SK-N-SH treated with all-trans-retinoic acid at 6 μM for 48 hours (cell line): Measurements from ENCODE around the gene WDR7.

Experiments used
- ATAC-seq: fragments of 200-7000 bp; cut with Tn5 transposase; 3 replicates; pipeline ENCODE4 v1.9.1; 2020; ENCODE audit warnings: mild to moderate bottlenecking, moderate library complexity
- ARNTL ChIP-seq: fragments of 450-650 bp; formaldehyde crosslinking; IDR thresholded peaks from 2 replicates; pipeline ENCODE4 v1.5.0; 2020; ENCODE audit warnings: low read depth, mild to moderate bottlenecking, moderate library complexity, borderline replicate concordance
- BACH2 ChIP-seq: fragments of 250-450 bp; sonication (Bioruptor Pico); IDR thresholded peaks from 2 replicates; pipeline ENCODE4 v1.9.0; 2021; ENCODE audit warnings: mild to moderate bottlenecking, borderline replicate concordance
- CSDC2 ChIP-seq: fragments of 250-450 bp; sonication (Bioruptor Pico); IDR thresholded peaks from 2 replicates; pipeline ENCODE4 v1.5.0; 2020; ENCODE audit warnings: mild to moderate bottlenecking, moderate library complexity
- CSRNP3 ChIP-seq: fragments of 250-450 bp; sonication (Bioruptor Pico); IDR thresholded peaks from 2 replicates; pipeline ENCODE4 v1.5.1; 2021; ENCODE audit warnings: mild to moderate bottlenecking, moderate library complexity
- ESRRG ChIP-seq: fragments of 250-450 bp; sonication (Bioruptor Pico); IDR thresholded peaks from 2 replicates; pipeline ENCODE4 v1.6.1; 2021; ENCODE audit warnings: mild to moderate bottlenecking
- GLIS3 ChIP-seq: fragments of 250-450 bp; sonication (Bioruptor Pico); IDR thresholded peaks from 2 replicates; pipeline ENCODE4 v1.5.0; 2020; ENCODE audit warnings: mild to moderate bottlenecking, moderate library complexity
- ISL1 ChIP-seq: fragments of 250-450 bp; sonication (Bioruptor Pico); IDR thresholded peaks from 2 replicates; pipeline ENCODE4 v2.1.2; 2022; ENCODE audit warnings: mild to moderate bottlenecking, moderate library complexity
- OSR1 ChIP-seq: fragments of 250-450 bp; sonication (Bioruptor Pico); IDR thresholded peaks from 2 replicates; pipeline ENCODE4 v1.8.0; 2022; ENCODE audit warnings: moderate library complexity, mild to moderate bottlenecking, inconsistent platforms
- PATZ1 ChIP-seq: fragments of 250-450 bp; sonication (Bioruptor Pico); IDR thresholded peaks from 2 replicates; pipeline ENCODE4 v1.8.0; 2020; ENCODE audit warnings: mild to moderate bottlenecking, moderate library complexity, borderline replicate concordance
- RARB ChIP-seq: fragments of 250-450 bp; sonication (Bioruptor Pico); IDR thresholded peaks from 2 replicates; pipeline ENCODE4 v1.8.0; 2021; ENCODE audit warnings: mild to moderate bottlenecking, moderate library complexity
- SNAI2 ChIP-seq: fragments of 250-450 bp; sonication (Bioruptor Pico); IDR thresholded peaks from 2 replicates; pipeline ENCODE4 v1.5.0; 2020; ENCODE audit warnings: mild to moderate bottlenecking, moderate library complexity
- TCF4 ChIP-seq: fragments of 250-450 bp; sonication (Bioruptor Pico); IDR thresholded peaks from 2 replicates; pipeline ENCODE4 v1.8.0; 2021; ENCODE audit warnings: mild to moderate bottlenecking, moderate library complexity, borderline replicate concordance
- ZC3H10 ChIP-seq: fragments of 250-450 bp; sonication (Bioruptor Pico); IDR thresholded peaks from 2 replicates; pipeline ENCODE4 v1.5.1; 2021; ENCODE audit warnings: mild to moderate bottlenecking, moderate library complexity
- ZFP30 ChIP-seq: fragments of 450-650 bp; formaldehyde crosslinking; IDR thresholded peaks from 2 replicates; pipeline ENCODE4 v1.5.0; 2022; ENCODE audit warnings: mild to moderate bottlenecking, moderate library complexity
- ZNF565 ChIP-seq: fragments of 450-650 bp; formaldehyde crosslinking; conservative IDR thresholded peaks from 2 replicates; pipeline ENCODE4 v1.5.0; 2020; ENCODE audit warnings: low read depth, mild to moderate bottlenecking, moderate library complexity
- ZNF70 ChIP-seq: fragments of 450-650 bp; formaldehyde crosslinking; IDR thresholded peaks from 2 replicates; pipeline ENCODE4 v1.5.0; 2020; ENCODE audit warnings: mild to moderate bottlenecking, moderate library complexity
- ZNF8 ChIP-seq: fragments of 450-650 bp; formaldehyde crosslinking; IDR thresholded peaks from 2 replicates; pipeline ENCODE4 v1.5.0; 2020; ENCODE audit warnings: mild to moderate bottlenecking, moderate library complexity
- TF ChIP-seq, protein P1 (sequence below): fragments of 250-450 bp; sonication (Bioruptor Pico); IDR thresholded peaks from 2 replicates; pipeline ENCODE4 v1.5.1; 2020; ENCODE audit warnings: low read depth, mild to moderate bottlenecking, moderate library complexity
- TF ChIP-seq, protein P2 (sequence below): fragments of 250-450 bp; sonication (Bioruptor Pico); IDR thresholded peaks from 2 replicates; pipeline ENCODE4 v1.8.0; 2021; ENCODE audit warnings: low read depth, mild to moderate bottlenecking, moderate library complexity, borderline replicate concordance
- TF ChIP-seq, protein P3 (sequence below): fragments of 250-450 bp; sonication (Bioruptor Pico); IDR thresholded peaks from 2 replicates; pipeline ENCODE4 v1.5.0; 2020; ENCODE audit warnings: mild to moderate bottlenecking, moderate library complexity

Gene WDR7

GRCh38 chr18:57052759-57053158 is 401.6 kb downstream of the WDR7 start:
- TF ChIP-seq GLIS3 (CRISPR knock-in tag) (no peak), ZNF70 (CRISPR knock-in tag) (no peak), TCF4 (CRISPR knock-in tag) (no peak), RARB (CRISPR knock-in tag) (no peak), BACH2 (CRISPR knock-in tag) (no peak), ZNF8 (CRISPR knock-in tag) (no peak), CSDC2 (no peak)
- TF ChIP-seq, protein P1, sequence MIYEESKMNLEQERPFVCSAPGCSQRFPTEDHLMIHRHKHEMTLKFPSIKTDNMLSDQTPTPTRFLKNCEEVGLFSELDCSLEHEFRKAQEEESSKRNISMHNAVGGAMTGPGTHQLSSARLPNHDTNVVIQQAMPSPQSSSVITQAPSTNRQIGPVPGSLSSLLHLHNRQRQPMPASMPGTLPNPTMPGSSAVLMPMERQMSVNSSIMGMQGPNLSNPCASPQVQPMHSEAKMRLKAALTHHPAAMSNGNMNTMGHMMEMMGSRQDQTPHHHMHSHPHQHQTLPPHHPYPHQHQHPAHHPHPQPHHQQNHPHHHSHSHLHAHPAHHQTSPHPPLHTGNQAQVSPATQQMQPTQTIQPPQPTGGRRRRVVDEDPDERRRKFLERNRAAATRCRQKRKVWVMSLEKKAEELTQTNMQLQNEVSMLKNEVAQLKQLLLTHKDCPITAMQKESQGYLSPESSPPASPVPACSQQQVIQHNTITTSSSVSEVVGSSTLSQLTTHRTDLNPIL, result no peak
- ATAC-seq, result no peak

DNA sequence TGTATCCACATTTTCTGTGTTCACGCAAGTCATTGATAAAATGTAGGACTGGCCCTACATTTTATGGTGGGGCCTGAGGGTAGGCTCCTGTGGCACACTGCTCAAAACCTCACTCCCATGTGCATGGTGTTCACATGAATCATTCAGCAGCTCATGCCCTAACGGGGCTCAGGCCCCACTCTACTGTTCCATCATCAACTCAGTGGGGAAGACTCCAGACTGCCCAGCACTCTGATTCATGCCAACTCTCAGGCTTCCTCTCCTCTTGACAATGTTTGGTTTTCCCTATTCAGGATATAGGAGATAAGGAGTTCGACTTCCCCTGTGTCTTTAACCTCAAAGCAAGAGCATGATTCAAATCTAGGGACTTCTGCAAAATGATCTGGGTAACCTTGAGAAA is 403.7 kb downstream of the WDR7 start:
- no peak for ATAC-seq
- TF ChIP-seq, protein P2, sequence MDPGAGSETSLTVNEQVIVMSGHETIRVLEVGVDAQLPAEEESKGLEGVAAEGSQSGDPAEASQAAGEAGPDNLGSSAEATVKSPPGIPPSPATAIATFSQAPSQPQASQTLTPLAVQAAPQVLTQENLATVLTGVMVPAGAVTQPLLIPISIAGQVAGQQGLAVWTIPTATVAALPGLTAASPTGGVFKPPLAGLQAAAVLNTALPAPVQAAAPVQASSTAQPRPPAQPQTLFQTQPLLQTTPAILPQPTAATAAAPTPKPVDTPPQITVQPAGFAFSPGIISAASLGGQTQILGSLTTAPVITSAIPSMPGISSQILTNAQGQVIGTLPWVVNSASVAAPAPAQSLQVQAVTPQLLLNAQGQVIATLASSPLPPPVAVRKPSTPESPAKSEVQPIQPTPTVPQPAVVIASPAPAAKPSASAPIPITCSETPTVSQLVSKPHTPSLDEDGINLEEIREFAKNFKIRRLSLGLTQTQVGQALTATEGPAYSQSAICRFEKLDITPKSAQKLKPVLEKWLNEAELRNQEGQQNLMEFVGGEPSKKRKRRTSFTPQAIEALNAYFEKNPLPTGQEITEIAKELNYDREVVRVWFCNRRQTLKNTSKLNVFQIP (CRISPR knock-in tag), result no peak
- TF ChIP-seq SNAI2 (CRISPR knock-in tag) (no peak), PATZ1 (CRISPR knock-in tag) (no peak), CSRNP3 (CRISPR knock-in tag) (no peak), ZFP30 (CRISPR knock-in tag) (no peak), GLIS3 (CRISPR knock-in tag) (no peak), ZNF70 (CRISPR knock-in tag) (no peak), ISL1 (no peak), TCF4 (CRISPR knock-in tag) (no peak), ZNF565 (CRISPR knock-in tag) (no peak), ARNTL (CRISPR knock-in tag) (no peak), CSDC2 (no peak), ZNF8 (CRISPR knock-in tag) (no peak), BACH2 (CRISPR knock-in tag) (no peak), RARB (CRISPR knock-in tag) (no peak), ZC3H10 (CRISPR knock-in tag) (no peak)
- TF ChIP-seq, protein P3, sequence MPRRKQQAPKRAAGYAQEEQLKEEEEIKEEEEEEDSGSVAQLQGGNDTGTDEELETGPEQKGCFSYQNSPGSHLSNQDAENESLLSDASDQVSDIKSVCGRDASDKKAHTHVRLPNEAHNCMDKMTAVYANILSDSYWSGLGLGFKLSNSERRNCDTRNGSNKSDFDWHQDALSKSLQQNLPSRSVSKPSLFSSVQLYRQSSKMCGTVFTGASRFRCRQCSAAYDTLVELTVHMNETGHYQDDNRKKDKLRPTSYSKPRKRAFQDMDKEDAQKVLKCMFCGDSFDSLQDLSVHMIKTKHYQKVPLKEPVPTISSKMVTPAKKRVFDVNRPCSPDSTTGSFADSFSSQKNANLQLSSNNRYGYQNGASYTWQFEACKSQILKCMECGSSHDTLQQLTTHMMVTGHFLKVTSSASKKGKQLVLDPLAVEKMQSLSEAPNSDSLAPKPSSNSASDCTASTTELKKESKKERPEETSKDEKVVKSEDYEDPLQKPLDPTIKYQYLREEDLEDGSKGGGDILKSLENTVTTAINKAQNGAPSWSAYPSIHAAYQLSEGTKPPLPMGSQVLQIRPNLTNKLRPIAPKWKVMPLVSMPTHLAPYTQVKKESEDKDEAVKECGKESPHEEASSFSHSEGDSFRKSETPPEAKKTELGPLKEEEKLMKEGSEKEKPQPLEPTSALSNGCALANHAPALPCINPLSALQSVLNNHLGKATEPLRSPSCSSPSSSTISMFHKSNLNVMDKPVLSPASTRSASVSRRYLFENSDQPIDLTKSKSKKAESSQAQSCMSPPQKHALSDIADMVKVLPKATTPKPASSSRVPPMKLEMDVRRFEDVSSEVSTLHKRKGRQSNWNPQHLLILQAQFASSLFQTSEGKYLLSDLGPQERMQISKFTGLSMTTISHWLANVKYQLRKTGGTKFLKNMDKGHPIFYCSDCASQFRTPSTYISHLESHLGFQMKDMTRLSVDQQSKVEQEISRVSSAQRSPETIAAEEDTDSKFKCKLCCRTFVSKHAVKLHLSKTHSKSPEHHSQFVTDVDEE (CRISPR knock-in tag), result no peak
- TF ChIP-seq, protein P1, result no peak

- no peak for ATAC-seq
- TF ChIP-seq OSR1 (CRISPR knock-in tag) (no peak), ISL1 (no peak), ZNF8 (CRISPR knock-in tag) (no peak), ZNF565 (CRISPR knock-in tag) (no peak), TCF4 (CRISPR knock-in tag) (no peak), ARNTL (CRISPR knock-in tag) (no peak), ZFP30 (CRISPR knock-in tag) (no peak), ESRRG (CRISPR knock-in tag) (no peak), ZNF70 (CRISPR knock-in tag) (no peak), CSRNP3 (CRISPR knock-in tag) (no peak)
- TF ChIP-seq, protein P3 (CRISPR knock-in tag), result no peak
Measured at GRCh38 chr18:57057890-57058289, 406.7 kb downstream of the WDR7 start.
